ENCODE measurements around the gene DESI1. TPM values are rescaled to one million over a fixed set of nuclear protein-coding genes. Genes with fewer than 3 reads are reported as not detected.

DESI1 gene
- total and polyA plus RNA-seq, 2 of the 13 experiments (the other 11 are each of a cell fraction or from before 2014, with no cell fraction given) = 21.6 to 29.2 TPM

DNA sequence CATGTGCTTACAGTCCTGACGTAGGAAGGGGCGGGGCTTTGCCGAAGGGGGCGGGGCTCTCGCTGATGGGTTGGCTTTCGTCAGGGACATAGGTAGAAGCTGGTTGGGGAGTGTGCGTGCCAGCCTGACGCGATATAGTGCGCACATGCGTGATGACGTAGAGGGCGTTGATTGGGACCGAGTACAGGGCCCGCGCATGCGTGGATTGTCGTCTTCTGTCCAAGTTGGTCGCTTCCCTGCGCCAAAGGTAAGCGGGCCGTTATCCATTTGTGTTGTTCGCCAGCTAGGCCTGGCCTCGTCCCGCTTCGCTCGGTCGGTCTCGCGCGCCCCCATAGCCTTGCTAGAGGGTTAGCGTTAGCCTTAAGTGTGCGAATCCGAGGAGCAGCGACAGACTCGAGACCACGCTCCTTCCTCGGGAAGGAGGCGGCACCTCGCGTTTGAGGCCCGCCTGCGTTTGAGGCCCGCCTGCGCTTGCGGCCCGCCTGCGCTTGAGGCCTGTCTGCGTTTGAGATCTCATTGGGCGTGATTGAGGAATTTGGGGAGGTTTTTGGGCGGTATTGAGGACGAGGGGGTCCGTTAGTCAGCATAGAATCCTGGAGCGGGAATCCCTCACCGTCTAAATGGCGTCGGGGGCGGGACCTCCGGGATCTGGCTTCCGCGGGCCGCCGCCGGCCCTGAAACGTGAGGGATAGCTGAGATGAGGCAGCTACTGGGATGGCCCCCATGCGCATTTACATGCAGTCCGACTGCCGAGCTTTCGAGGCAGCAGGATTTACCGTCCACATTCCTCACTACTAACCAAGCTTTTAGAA, 462 bp upstream of the DESI1 start, which contains the start of gene XRCC6 (continued):
- TF ChIP-seq, protein P1, sequence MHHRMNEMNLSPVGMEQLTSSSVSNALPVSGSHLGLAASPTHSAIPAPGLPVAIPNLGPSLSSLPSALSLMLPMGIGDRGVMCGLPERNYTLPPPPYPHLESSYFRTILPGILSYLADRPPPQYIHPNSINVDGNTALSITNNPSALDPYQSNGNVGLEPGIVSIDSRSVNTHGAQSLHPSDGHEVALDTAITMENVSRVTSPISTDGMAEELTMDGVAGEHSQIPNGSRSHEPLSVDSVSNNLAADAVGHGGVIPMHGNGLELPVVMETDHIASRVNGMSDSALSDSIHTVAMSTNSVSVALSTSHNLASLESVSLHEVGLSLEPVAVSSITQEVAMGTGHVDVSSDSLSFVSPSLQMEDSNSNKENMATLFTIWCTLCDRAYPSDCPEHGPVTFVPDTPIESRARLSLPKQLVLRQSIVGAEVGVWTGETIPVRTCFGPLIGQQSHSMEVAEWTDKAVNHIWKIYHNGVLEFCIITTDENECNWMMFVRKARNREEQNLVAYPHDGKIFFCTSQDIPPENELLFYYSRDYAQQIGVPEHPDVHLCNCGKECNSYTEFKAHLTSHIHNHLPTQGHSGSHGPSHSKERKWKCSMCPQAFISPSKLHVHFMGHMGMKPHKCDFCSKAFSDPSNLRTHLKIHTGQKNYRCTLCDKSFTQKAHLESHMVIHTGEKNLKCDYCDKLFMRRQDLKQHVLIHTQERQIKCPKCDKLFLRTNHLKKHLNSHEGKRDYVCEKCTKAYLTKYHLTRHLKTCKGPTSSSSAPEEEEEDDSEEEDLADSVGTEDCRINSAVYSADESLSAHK (CRISPR knock-in tag; IDR thresholded peaks at IDR 0.05; ENCODE audit: borderline replicate concordance) = no peak
- TF ChIP-seq ZNF777 (CRISPR knock-in tag; IDR thresholded peaks at IDR 0.05) = 0 out of 2 replicates have a peak, but pooled peaks have one; percentile 6
- TF ChIP-seq, protein P2, sequence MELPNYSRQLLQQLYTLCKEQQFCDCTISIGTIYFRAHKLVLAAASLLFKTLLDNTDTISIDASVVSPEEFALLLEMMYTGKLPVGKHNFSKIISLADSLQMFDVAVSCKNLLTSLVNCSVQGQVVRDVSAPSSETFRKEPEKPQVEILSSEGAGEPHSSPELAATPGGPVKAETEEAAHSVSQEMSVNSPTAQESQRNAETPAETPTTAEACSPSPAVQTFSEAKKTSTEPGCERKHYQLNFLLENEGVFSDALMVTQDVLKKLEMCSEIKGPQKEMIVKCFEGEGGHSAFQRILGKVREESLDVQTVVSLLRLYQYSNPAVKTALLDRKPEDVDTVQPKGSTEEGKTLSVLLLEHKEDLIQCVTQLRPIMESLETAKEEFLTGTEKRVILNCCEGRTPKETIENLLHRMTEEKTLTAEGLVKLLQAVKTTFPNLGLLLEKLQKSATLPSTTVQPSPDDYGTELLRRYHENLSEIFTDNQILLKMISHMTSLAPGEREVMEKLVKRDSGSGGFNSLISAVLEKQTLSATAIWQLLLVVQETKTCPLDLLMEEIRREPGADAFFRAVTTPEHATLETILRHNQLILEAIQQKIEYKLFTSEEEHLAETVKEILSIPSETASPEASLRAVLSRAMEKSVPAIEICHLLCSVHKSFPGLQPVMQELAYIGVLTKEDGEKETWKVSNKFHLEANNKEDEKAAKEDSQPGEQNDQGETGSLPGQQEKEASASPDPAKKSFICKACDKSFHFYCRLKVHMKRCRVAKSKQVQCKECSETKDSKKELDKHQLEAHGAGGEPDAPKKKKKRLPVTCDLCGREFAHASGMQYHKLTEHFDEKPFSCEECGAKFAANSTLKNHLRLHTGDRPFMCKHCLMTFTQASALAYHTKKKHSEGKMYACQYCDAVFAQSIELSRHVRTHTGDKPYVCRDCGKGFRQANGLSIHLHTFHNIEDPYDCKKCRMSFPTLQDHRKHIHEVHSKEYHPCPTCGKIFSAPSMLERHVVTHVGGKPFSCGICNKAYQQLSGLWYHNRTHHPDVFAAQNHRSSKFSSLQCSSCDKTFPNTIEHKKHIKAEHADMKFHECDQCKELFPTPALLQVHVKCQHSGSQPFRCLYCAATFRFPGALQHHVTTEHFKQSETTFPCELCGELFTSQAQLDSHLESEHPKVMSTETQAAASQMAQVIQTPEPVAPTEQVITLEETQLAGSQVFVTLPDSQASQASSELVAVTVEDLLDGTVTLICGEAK (IDR thresholded peaks at IDR 0.05) = no peak
- TF ChIP-seq, protein P2 (CRISPR knock-in tag; IDR thresholded peaks at IDR 0.05) = peak; percentile 63
- peak; percentile 84; the same call in 1 of the 2 replicates for TF ChIP-seq ZNF337 (CRISPR knock-in tag; IDR thresholded peaks at IDR 0.05; ENCODE audit: borderline replicate concordance, low read depth)
- TF ChIP-seq ZNF672 (CRISPR knock-in tag; IDR thresholded peaks at IDR 0.05) = no peak
- peak; percentile 50 for TF ChIP-seq ZNF781 (CRISPR knock-in tag; IDR thresholded peaks at IDR 0.05; ENCODE audit: borderline replicate concordance, not compliant biosample characterization)
- TF ChIP-seq ZIK1 (CRISPR knock-in tag; IDR thresholded peaks at IDR 0.05; ENCODE audit: borderline replicate concordance, low read depth) = no peak
- no peak for TF ChIP-seq ZNF143 (CRISPR knock-in tag; IDR thresholded peaks at IDR 0.05)
- TF ChIP-seq RAD51 (IDR thresholded peaks at IDR 0.05; ENCODE audit: borderline replicate concordance) = no peak
- peak; percentile 50 for TF ChIP-seq GABPA (IDR thresholded peaks at IDR 0.05; ENCODE audit: low read depth, low read length)
- TF ChIP-seq GABPA (CRISPR knock-in tag; IDR thresholded peaks at IDR 0.05; ENCODE audit: low read depth) = peak; percentile 75
- TF ChIP-seq HIVEP1 (CRISPR knock-in tag; IDR thresholded peaks at IDR 0.05) = peak; percentile 61; the same call in 1 of the 2 replicates
- TF ChIP-seq, protein P3, sequence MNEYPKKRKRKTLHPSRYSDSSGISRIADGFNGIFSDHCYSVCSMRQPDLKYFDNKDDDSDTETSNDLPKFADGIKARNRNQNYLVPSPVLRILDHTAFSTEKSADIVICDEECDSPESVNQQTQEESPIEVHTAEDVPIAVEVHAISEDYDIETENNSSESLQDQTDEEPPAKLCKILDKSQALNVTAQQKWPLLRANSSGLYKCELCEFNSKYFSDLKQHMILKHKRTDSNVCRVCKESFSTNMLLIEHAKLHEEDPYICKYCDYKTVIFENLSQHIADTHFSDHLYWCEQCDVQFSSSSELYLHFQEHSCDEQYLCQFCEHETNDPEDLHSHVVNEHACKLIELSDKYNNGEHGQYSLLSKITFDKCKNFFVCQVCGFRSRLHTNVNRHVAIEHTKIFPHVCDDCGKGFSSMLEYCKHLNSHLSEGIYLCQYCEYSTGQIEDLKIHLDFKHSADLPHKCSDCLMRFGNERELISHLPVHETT (CRISPR knock-in tag; conservative IDR thresholded peaks at IDR 0.05) = no peak; the same call in 1 of the 2 replicates
- peak; percentile 92 for TF ChIP-seq RNF2 (conservative IDR thresholded peaks at IDR 0.05; ENCODE audit: low read depth)
- TF ChIP-seq ZSCAN25 (CRISPR knock-in tag; IDR thresholded peaks at IDR 0.05) = peak; percentile 86
- TF ChIP-seq SRSF4 (IDR thresholded peaks at IDR 0.05; ENCODE audit: low read depth, low read length, poor library complexity, severe bottlenecking) = no peak

Data from HepG2 (cell line).